Testis (tissue), 3 donors: ENCODE measurements around the gene SLC66A1. TPM values are rescaled to one million over a fixed set of nuclear protein-coding genes. Genes with fewer than 3 reads are reported as not detected.

ENCODE experiments used
- DNase-seq: peaks from one replicate; pipeline ENCODE4 v3.0.0-alpha.2; 2019
- H3K27ac ChIP-seq, 2 donors: fragments of 200-600 bp; sonication (generic); one replicate each; pipeline ENCODE4 v1.5.1; 2019
- H3K27me3 ChIP-seq: fragments of 200-600 bp; sonication (generic); one replicate; pipeline ENCODE4 v1.5.1; 2019
- H3K36me3 ChIP-seq: fragments of 200-600 bp; sonication (generic); one replicate; pipeline ENCODE4 v1.5.1; 2017; ENCODE audit warnings: low read depth; ENCODE audit errors: missing control alignments
- H3K4me1 ChIP-seq: fragments of 200-600 bp; sonication (generic); one replicate; pipeline ENCODE4 v1.5.1; 2019
- H3K4me3 ChIP-seq, 2 donors: fragments of 200-600 bp; sonication (generic); one replicate each; pipeline ENCODE4 v1.5.1; 2017 to 2019
- H3K9me3 ChIP-seq: fragments of 200-600 bp; sonication (generic); one replicate; pipeline ENCODE4 v1.5.1; 2017
- CTCF ChIP-seq, 3 experiments: fragments of 450-650 bp in 2 of 3; fragments of 200-600 bp in 1 of 3; sonication (generic) in 1 of 3; IDR thresholded peaks; one replicate each; pipeline ENCODE4 v1.5.1; 2016 to 2019; ENCODE audit warnings: antibody characterized with exemption in 3 of 3, mild to moderate bottlenecking in 2 of 3, moderate library complexity in 1 of 3
- POLR2A ChIP-seq: fragments of 450-650 bp; IDR thresholded peaks from one replicate; pipeline ENCODE4 v1.6.1; 2017; ENCODE audit warnings: antibody characterized with exemption, mild to moderate bottlenecking, moderate library complexity
- WGBS, 2 donors: methylation state at CpG; one replicate each; pipeline ENCODE4 v1.1.5; 2018; 5-methylcytosine and 5-hydroxymethylcytosine counted together
- intact Hi-C: fragments of 100-400 bp; cut with DNase I; formaldehyde crosslinking; loops from one replicate; pipeline ENCODE4 v1.15.1; 2023; ENCODE audit warnings: low total_unique reads
- polyA plus RNA-seq: library from polyadenylated mRNA; stranded (reverse); fragments of 350-450 nt; fragmentation: Illumina TruSeq; extraction: RNeasy Lipid Tissue Mini Kit (QIAGEN cat#74804); gene quantifications from one replicate; pipeline ENCODE4 v1.2.3, GENCODE V29; 2014; ENCODE audit warnings: low read depth, low replicate concordance; ENCODE audit not compliant: insufficient read depth
- total RNA-seq, 2 donors: library from RNA; depleted of rRNA; stranded (reverse); fragments of >200 nt; gene quantifications; one replicate each; pipeline ENCODE4 v1.2.3, GENCODE V29; 2016

Gene SLC66A1
- total and polyA plus RNA-seq, 3 donors from 2014 or later, result 27.9 to 66.0 (median 61.1) TPM

GRCh38 chr1:19367584-19368041, 55.5 kb downstream of the SLC66A1 start:
- TF ChIP-seq CTCF (IDR thresholded peaks at IDR 0.05) (no peak), POLR2A (no peak)
- H3K36me3 ChIP-seq, result no peaks in the 10 kb centered on the region
- whole genome bisulfite sequencing, 2 donors, result 72 to 80% methylated on average over 13 of the region's 13 CpGs
- intact Hi-C loops, result no loop called here
- no peak overlapping the region for H3K4me3 ChIP-seq
- no peaks in the 10 kb centered on the region for H3K27me3 ChIP-seq
- DNase-seq, result peak; percentile 53
- no peaks in the 10 kb centered on the region for H3K9me3 ChIP-seq
- peak overlapping the region; percentile 31 to 53 for H3K27ac ChIP-seq
- peaks cover 65% of the 10 kb centered on the region for H3K4me1 ChIP-seq

GRCh38 chr1:19368050-19368449, 55.9 kb downstream of the SLC66A1 start:
- no peak for TF ChIP-seq POLR2A
- peak overlapping the region; percentile 31 to 53 for H3K27ac ChIP-seq
- WGBS, 2 donors, result 77 to 83% methylated on average over 2 to 5 of the region's 5 CpGs

GRCh38 chr1:19368964-19369363, 56.8 kb downstream of the SLC66A1 start:
- intact Hi-C loops, result no loop called here
- H3K4me3 ChIP-seq, result no peak overlapping the region
- 80 to 94% methylated on average over 4 to 5 of the region's 5 CpGs for WGBS, 2 donors
- no peaks in the 10 kb centered on the region for H3K9me3 ChIP-seq
- TF ChIP-seq POLR2A (no peak), CTCF (IDR thresholded peaks at IDR 0.05) (no peak)
- no peak overlapping the region for H3K27ac ChIP-seq
- peaks cover 64% of the 10 kb centered on the region for H3K4me1 ChIP-seq
- no peak for DNase-seq
- no peaks in the 10 kb centered on the region for H3K36me3 ChIP-seq
- H3K27me3 ChIP-seq, result no peaks in the 10 kb centered on the region

More at GRCh38 chr1:19368050-19368449, 55.9 kb downstream of the SLC66A1 start:
- DNase-seq, result no peak
- Histone ChIP-seq H3K4me3 (no peak overlapping the region), H3K36me3 (no peaks in the 10 kb centered on the region), H3K27me3 (no peaks in the 10 kb centered on the region), H3K4me1 (peaks cover 64% of the 10 kb centered on the region), H3K9me3 (no peaks in the 10 kb centered on the region)
- intact Hi-C loops, result no loop called here

GRCh38 chr1:19369396-19370090, 57.4 kb downstream of the SLC66A1 start:
- intact Hi-C loops, result no loop called here
- DNase-seq, result no peak
- 80 to 85% methylated on average over 12 to 16 of the region's 16 CpGs for WGBS, 2 donors
- peaks cover 62% of the 10 kb centered on the region for H3K4me1 ChIP-seq
- no peaks in the 10 kb centered on the region for H3K9me3 ChIP-seq
- no peak overlapping the region for H3K4me3 ChIP-seq
- H3K27ac ChIP-seq, result no peak overlapping the region
- no peaks in the 10 kb centered on the region for H3K36me3 ChIP-seq
- TF ChIP-seq CTCF (IDR thresholded peaks at IDR 0.05) (no peak), POLR2A (no peak)
- H3K27me3 ChIP-seq, result no peaks in the 10 kb centered on the region

- Histone ChIP-seq H3K27me3 (no peaks in the 10 kb centered on the region), H3K4me1 (peaks cover 61% of the 10 kb centered on the region), H3K9me3 (no peaks in the 10 kb centered on the region), H3K4me3 (no peak overlapping the region), H3K27ac (no peak overlapping the region), H3K36me3 (no peaks in the 10 kb centered on the region)
- TF ChIP-seq CTCF (IDR thresholded peaks at IDR 0.05) (no peak), POLR2A (no peak)
- intact Hi-C loops, result no loop called here
- DNase-seq, result no peak
- WGBS, 2 donors, result 58 to 94% methylated on average over 13 of the region's 13 CpGs
Observed at GRCh38 chr1:19370453-19371170, 58.5 kb downstream of the SLC66A1 start.
